Neuronal stem cell (in vitro differentiated cells): ENCODE data around the gene ANOS1.

Source experiments
- DNase-seq: peaks from one replicate; pipeline ENCODE4 v3.0.0-alpha.2; 2013; ENCODE audit warnings: low spot score
- H2AFZ ChIP-seq: one replicate; pipeline ENCODE4 v1.6.1; 2013; ENCODE audit warnings: mild to moderate bottlenecking, low read length, inconsistent platforms
- H2AK5ac ChIP-seq: 2 replicates; pipeline ENCODE4 v1.6.1; 2013; ENCODE audit warnings: low read depth, mild to moderate bottlenecking, inconsistent platforms, low read length, moderate library complexity, mixed read lengths
- H2BK120ac ChIP-seq: 2 replicates; pipeline ENCODE4 v1.6.1; 2013; ENCODE audit warnings: low read depth, mild to moderate bottlenecking, inconsistent platforms, low read length, moderate library complexity, mixed read lengths
- H2BK12ac ChIP-seq: one replicate; pipeline ENCODE4 v1.6.1; 2013; ENCODE audit warnings: low read length, inconsistent platforms
- H2BK15ac ChIP-seq: 2 replicates; pipeline ENCODE4 v1.6.1; 2013; ENCODE audit warnings: mild to moderate bottlenecking, low read length, inconsistent platforms, mixed read lengths
- H2BK5ac ChIP-seq: one replicate; pipeline ENCODE4 v1.6.1; 2013; ENCODE audit warnings: inconsistent platforms, mild to moderate bottlenecking, low read length, moderate library complexity
- H3K14ac ChIP-seq: one replicate; pipeline ENCODE4 v1.6.1; 2013; ENCODE audit warnings: low read length, inconsistent platforms
- H3K18ac ChIP-seq: 2 replicates; pipeline ENCODE4 v1.6.1; 2013; ENCODE audit warnings: low read length, inconsistent platforms
- H3K23ac ChIP-seq: 2 replicates; pipeline ENCODE4 v1.6.1; 2013; ENCODE audit warnings: low read depth, mild to moderate bottlenecking, mixed read lengths, low read length, inconsistent platforms; ENCODE audit not compliant: poor library complexity
- H3K27ac ChIP-seq: replicated peaks from 3 replicates; pipeline ENCODE4 v1.5.1; 2013; ENCODE audit warnings: low read length, inconsistent platforms
- H3K27me3 ChIP-seq, 3 experiments: 2 replicates each; pipeline ENCODE4 v1.6.1; 2013; ENCODE audit warnings: low read length in 3 of 3, mild to moderate bottlenecking in 2 of 3, inconsistent platforms in 1 of 3, low read depth in 1 of 3, mixed read lengths in 1 of 3, moderate library complexity in 1 of 3; ENCODE audit not compliant: control insufficient read depth in 3 of 3, insufficient read depth in 3 of 3
- H3K36me3 ChIP-seq, 2 donors: replicated peaks in 1 of 2; 2 replicates each; pipeline ENCODE4 v1.6.1; 2013; ENCODE audit warnings: low read length in 2 of 2; ENCODE audit not compliant: control insufficient read depth in 2 of 2, insufficient read depth in 2 of 2
- H3K4ac ChIP-seq: 2 replicates; pipeline ENCODE4 v1.6.1; 2013; ENCODE audit warnings: inconsistent platforms, mild to moderate bottlenecking, low read length, moderate library complexity
- H3K4me1 ChIP-seq, 2 donors: 1 replicate in 1 of 2; 2 replicates in 1 of 2; pipeline ENCODE4 v1.6.1; 2013; ENCODE audit warnings: low read length in 2 of 2, low read depth in 1 of 2; ENCODE audit not compliant: control insufficient read depth in 2 of 2, insufficient read depth in 1 of 2
- H3K4me2 ChIP-seq: one replicate; pipeline ENCODE4 v1.6.1; 2013; ENCODE audit warnings: mild to moderate bottlenecking, low read length, inconsistent platforms; ENCODE audit not compliant: insufficient read depth, poor library complexity, severe bottlenecking
- H3K4me3 ChIP-seq, 2 donors: 2 replicates each; pipeline ENCODE4 v1.5.1; 2013; ENCODE audit warnings: low read length in 2 of 2, mild to moderate bottlenecking in 2 of 2, inconsistent platforms in 1 of 2, moderate library complexity in 1 of 2
- H3K79me1 ChIP-seq: one replicate; pipeline ENCODE4 v1.6.1; 2013; ENCODE audit warnings: low read depth, mild to moderate bottlenecking, inconsistent platforms, low read length, moderate library complexity
- H3K9ac ChIP-seq: one replicate; pipeline ENCODE4 v1.6.1; 2013; ENCODE audit warnings: mild to moderate bottlenecking, low read depth, low read length, inconsistent platforms; ENCODE audit not compliant: poor library complexity
- H3K9me3 ChIP-seq, 2 donors: replicated peaks in 1 of 2; 2 replicates each; pipeline versions ENCODE3 to v1.6.1; 2013; ENCODE audit warnings: low read length in 2 of 2, mild to moderate bottlenecking in 2 of 2, inconsistent platforms in 1 of 2, low read depth in 1 of 2, mixed read lengths in 1 of 2, moderate library complexity in 1 of 2; ENCODE audit not compliant: control insufficient read depth in 2 of 2, insufficient read depth in 1 of 2
- H4K8ac ChIP-seq: one replicate; pipeline ENCODE4 v1.6.1; 2013; ENCODE audit warnings: low read depth, mild to moderate bottlenecking, inconsistent platforms, low read length, moderate library complexity
- H4K91ac ChIP-seq: one replicate; pipeline ENCODE4 v1.6.1; 2013; ENCODE audit warnings: low read length, low read depth, mild to moderate bottlenecking, inconsistent platforms; ENCODE audit not compliant: poor library complexity
- WGBS, 2 donors: extraction: QIAGEN DNeasy Blood & Tissue Kit; methylation state at CpG; one replicate each; pipeline ENCODE4 v1.1.7; 2013; ENCODE audit warnings: missing lambda C conversion rate in 2 of 2, mixed read lengths in 1 of 2; ENCODE audit not compliant: insufficient read length in 2 of 2, insufficient replicate concordance in 1 of 2; ENCODE audit errors: extremely low coverage in 2 of 2; 5-methylcytosine and 5-hydroxymethylcytosine counted together

Gene ANOS1

DNA sequence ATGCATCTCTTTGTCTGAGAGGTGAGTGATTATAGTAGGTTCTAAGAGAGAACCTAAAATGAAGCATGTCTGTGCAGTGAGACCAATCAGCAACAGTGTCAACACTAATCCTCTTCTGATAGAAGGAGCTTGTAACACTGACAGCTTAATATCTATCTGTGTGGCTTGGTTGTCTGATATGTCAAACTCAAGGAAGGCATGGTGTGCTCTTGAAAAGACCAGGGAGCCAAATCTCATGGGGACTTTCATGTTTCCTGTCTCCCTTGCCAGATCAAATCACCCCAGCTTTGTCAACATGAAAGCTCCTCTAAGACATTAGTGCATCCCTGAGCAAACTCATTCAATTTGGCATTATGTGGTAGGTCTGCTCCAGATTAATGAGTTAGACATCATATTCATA is 95.4 kb downstream of the ANOS1 start:
- no peak overlapping the region for H3K4me2 ChIP-seq
- no peak overlapping the region for H2BK120ac ChIP-seq
- no peaks in the 10 kb centered on the region for H3K36me3 ChIP-seq
- H4K91ac ChIP-seq: no peak overlapping the region
- H3K14ac ChIP-seq: no peak overlapping the region
- no peak overlapping the region for H3K27ac ChIP-seq
- H3K9ac ChIP-seq: no peak overlapping the region
- H2AFZ ChIP-seq: no peak overlapping the region
- H2BK12ac ChIP-seq: no peak overlapping the region
- H3K23ac ChIP-seq: no peak overlapping the region
- DNase-seq: no peak
- no peak overlapping the region for H2BK15ac ChIP-seq
- peaks cover 0 to 8% (median 0%) of the 10 kb centered on the region in 3 experiments for H3K27me3 ChIP-seq
- H2BK5ac ChIP-seq: no peak overlapping the region
- H3K4ac ChIP-seq: no peak overlapping the region
- no peak overlapping the region for H4K8ac ChIP-seq
- H3K4me3 ChIP-seq: no peak overlapping the region
- no peaks in the 10 kb centered on the region for H3K4me1 ChIP-seq
- no peak overlapping the region for H3K18ac ChIP-seq
- H2AK5ac ChIP-seq: no peak overlapping the region
- no peaks in the 10 kb centered on the region for H3K79me1 ChIP-seq
- no peaks in the 10 kb centered on the region for H3K9me3 ChIP-seq

DNA sequence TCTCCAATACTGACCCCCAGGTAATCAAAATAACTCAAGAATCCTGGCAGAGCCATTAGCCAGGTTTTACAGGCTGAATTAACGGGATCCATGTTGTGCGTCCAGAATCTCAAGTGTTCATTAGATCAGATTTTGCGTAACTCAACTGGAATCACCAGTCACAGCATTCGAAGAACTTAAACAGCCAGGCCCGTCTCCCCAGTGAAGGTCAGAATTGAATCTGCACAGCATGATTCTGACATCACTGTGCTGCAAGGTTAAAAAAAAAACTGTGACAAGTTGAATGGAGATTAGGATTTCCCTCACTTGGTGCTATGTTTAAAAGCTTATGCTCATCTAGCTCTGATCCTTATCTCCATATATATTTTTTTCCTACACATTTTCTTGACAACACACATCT is 96.1 kb downstream of the ANOS1 start:
- Histone ChIP-seq H3K14ac (no peak overlapping the region), H3K4ac (no peak overlapping the region), H2BK5ac (no peak overlapping the region), H2AFZ (no peak overlapping the region), H3K79me1 (no peaks in the 10 kb centered on the region), H2BK15ac (no peak overlapping the region), H2BK120ac (no peak overlapping the region), H3K9me3 (no peaks in the 10 kb centered on the region), H4K91ac (no peak overlapping the region), H3K9ac (no peak overlapping the region), H3K36me3 (no peaks in the 10 kb centered on the region), H3K27ac (no peak overlapping the region), H3K18ac (no peak overlapping the region), H3K27me3 (peaks cover 0 to 3% (median 0%) of the 10 kb centered on the region in 3 experiments), H3K4me3 (no peak overlapping the region), H4K8ac (no peak overlapping the region), H3K23ac (no peak overlapping the region), H2AK5ac (no peak overlapping the region), H3K4me1 (no peaks in the 10 kb centered on the region), H3K4me2 (no peak overlapping the region), H2BK12ac (no peak overlapping the region)
- no CpG with 5 or more reads among the region's 5 CpGs for WGBS, 2 donors
- DNase-seq: no peak

DNA sequence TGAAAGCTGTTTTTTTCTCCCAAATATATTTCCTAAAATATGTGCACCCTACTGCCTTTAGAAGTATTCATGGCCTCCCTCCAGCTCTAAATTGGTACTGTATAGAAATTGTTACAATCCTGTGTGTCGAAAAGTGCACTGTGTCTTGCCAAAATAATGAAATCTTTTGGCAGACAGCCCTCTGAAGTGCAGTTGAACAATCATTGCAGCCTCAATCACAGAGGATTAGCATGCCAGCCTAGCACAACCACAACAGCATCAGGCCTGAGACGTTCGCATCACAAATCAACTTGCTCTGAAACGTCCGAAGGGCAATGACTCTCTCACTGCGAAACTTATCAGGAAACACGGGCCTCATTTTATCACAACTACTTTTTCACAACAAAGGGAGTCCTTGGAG is 99.0 kb downstream of the ANOS1 start:
- Histone ChIP-seq H2BK12ac (no peak overlapping the region), H2BK5ac (no peak overlapping the region), H3K4ac (no peak overlapping the region), H2BK120ac (no peak overlapping the region), H3K36me3 (no peaks in the 10 kb centered on the region), H2AK5ac (no peak overlapping the region), H3K27me3 (no peaks in the 10 kb centered on the region), H3K79me1 (no peaks in the 10 kb centered on the region), H3K14ac (no peak overlapping the region), H3K18ac (no peak overlapping the region), H3K4me3 (no peak overlapping the region), H3K9ac (no peak overlapping the region), H2AFZ (no peak overlapping the region), H3K27ac (no peak overlapping the region), H3K4me1 (no peaks in the 10 kb centered on the region), H2BK15ac (no peak overlapping the region), H4K91ac (no peak overlapping the region), H3K9me3 (no peaks in the 10 kb centered on the region), H3K4me2 (no peak overlapping the region), H4K8ac (no peak overlapping the region), H3K23ac (no peak overlapping the region)
- WGBS, 2 donors: no CpG with 5 or more reads among the region's 7 CpGs
- no peak for DNase-seq

DNA sequence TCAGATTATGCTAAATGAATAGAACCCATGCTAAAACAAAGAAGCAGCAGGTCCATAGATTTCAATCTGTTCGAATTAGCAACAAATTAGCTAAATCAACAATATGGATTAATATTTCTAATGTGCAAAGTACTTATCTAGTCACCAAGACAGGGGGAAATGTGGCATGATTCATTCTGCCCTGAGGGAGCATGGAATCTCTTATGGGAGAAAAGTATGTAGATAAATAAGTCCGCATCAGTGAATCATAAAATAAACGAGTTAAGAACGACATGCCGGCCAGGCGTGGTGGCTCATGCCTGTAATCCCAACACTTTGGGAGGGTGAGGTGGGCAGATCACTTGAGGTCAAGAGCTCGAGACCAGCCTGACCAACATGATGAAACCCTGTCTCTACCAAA is 102.1 kb downstream of the ANOS1 start:
- WGBS, 2 donors: no CpG with 5 or more reads among the region's 7 CpGs

More for the DNA sequence above, 102.1 kb downstream of the ANOS1 start:
- Histone ChIP-seq H3K4me1 (no peaks in the 10 kb centered on the region), H3K14ac (no peak overlapping the region), H3K27ac (no peak overlapping the region), H3K4me3 (no peak overlapping the region), H3K9ac (no peak overlapping the region), H3K27me3 (no peaks in the 10 kb centered on the region), H3K9me3 (no peaks in the 10 kb centered on the region), H2BK5ac (no peak overlapping the region), H3K23ac (no peak overlapping the region), H2BK120ac (no peak overlapping the region), H2BK12ac (no peak overlapping the region), H4K91ac (no peak overlapping the region), H2AFZ (no peak overlapping the region), H4K8ac (no peak overlapping the region), H3K79me1 (no peaks in the 10 kb centered on the region), H2BK15ac (no peak overlapping the region), H3K4me2 (no peak overlapping the region), H3K18ac (no peak overlapping the region), H2AK5ac (no peak overlapping the region), H3K36me3 (no peaks in the 10 kb centered on the region), H3K4ac (no peak overlapping the region)
- DNase-seq: no peak
